ENCODE measurements around the gene PTGES3L.

GRCh38 chr17:43028221-43028861 lies 48.5 kb upstream of the PTGES3L start:
- TF ChIP-seq EGR1 (IDR thresholded peaks at IDR 0.05; ENCODE audit: low read depth) (no peak), CTCF (IDR thresholded peaks at IDR 0.05 in 2 of 3, conservative IDR thresholded peaks at IDR 0.05 in 1 of 3; ENCODE audit: borderline replicate concordance in 1 of 3, insufficient read depth in 1 of 3, low read depth in 2 of 3, low read length in 2 of 3) (no peak), POLR2AphosphoS5 (IDR thresholded peaks at IDR 0.05; ENCODE audit: low read depth, low read length) (no peak), JUND (IDR thresholded peaks at IDR 0.05) (no peak), POLR2A (IDR thresholded peaks at IDR 0.05; ENCODE audit: borderline replicate concordance, extremely low read depth, insufficient read depth, insufficient read length) (no peak), EZH2 (IDR thresholded peaks at IDR 0.05) (no peak), ZNF274 (IDR thresholded peaks at IDR 0.05; ENCODE audit: low read depth, low read length) (no peak), EZH2phosphoT487 (IDR thresholded peaks at IDR 0.05; ENCODE audit: borderline replicate concordance) (no peak), ZBTB33 (IDR thresholded peaks at IDR 0.05; ENCODE audit: extremely low read depth, insufficient replicate concordance, low read length) (no peak), SIN3A (IDR thresholded peaks at IDR 0.05; ENCODE audit: low read depth) (no peak)

Data from HCT116 (cell line).